Measurements from ENCODE around the gene FASTK.
A peak's percentile ranks its signal among the peaks of the same experiment; 100 is the strongest.

The FASTK gene

GRCh38 chr7:151063212-151063561 lies 17.4 kb downstream of the FASTK start:
- DNase-seq (ENCODE audit: low spot score): no peak

- no peak for DNase-seq (ENCODE audit: low spot score)
These were observed 18.0 kb downstream of the FASTK start for GRCh38 chr7:151062399-151063211.

GRCh38 chr7:151062111-151062398 lies 18.6 kb downstream of the FASTK start:
- no peak for DNase-seq (ENCODE audit: low spot score)

- DNase-seq (ENCODE audit: low spot score): no peak
These were observed 19.1 kb downstream of the FASTK start for GRCh38 chr7:151061213-151062110.

GRCh38 chr7:151060416-151061212 lies 20.0 kb downstream of the FASTK start:
- peak; percentile 61 for DNase-seq (ENCODE audit: low spot score)

GRCh38 chr7:151060113-151060415 lies 20.5 kb downstream of the FASTK start:
- DNase-seq (ENCODE audit: low spot score): no peak

- peak; percentile 89 for DNase-seq (ENCODE audit: low spot score)
These were observed 21.1 kb downstream of the FASTK start, which contains the start of gene SLC4A2 for GRCh38 chr7:151059367-151060112. Gene SLC4A2 (plus strand): TSS chr7:151059589. CDS start chr7:151061988, 2,399 bp downstream.

GRCh38 chr7:151058781-151059366 lies 21.7 kb downstream of the FASTK start:
- no peak for DNase-seq (ENCODE audit: low spot score)

GRCh38 chr7:151057989-151058780 lies 22.4 kb downstream of the FASTK start:
- DNase-seq (ENCODE audit: low spot score): peak; percentile 100

GRCh38 chr7:151057506-151057988 lies 23.1 kb downstream of the FASTK start, which contains the start of gene CDK5:
Gene CDK5 (minus strand): TSS chr7:151057897. CDS start chr7:151057848, 49 bp downstream.
- DNase-seq (ENCODE audit: low spot score): no peak

- DNase-seq (ENCODE audit: low spot score): no peak
These were observed 23.7 kb downstream of the FASTK start for GRCh38 chr7:151056666-151057505.

GRCh38 chr7:151056283-151056665 lies 24.3 kb downstream of the FASTK start:
- DNase-seq (ENCODE audit: low spot score): no peak

- no peak for DNase-seq (ENCODE audit: low spot score)
These were observed 26.9 kb downstream of the FASTK start for GRCh38 chr7:151053751-151054150.

- no peak for DNase-seq (ENCODE audit: low spot score)
These were observed 27.5 kb downstream of the FASTK start for GRCh38 chr7:151053096-151053495.

GRCh38 chr7:151051108-151051507 lies 29.5 kb downstream of the FASTK start:
- no peak for DNase-seq (ENCODE audit: low spot score)

- DNase-seq (ENCODE audit: low spot score): no peak
These were observed 31.6 kb downstream of the FASTK start for GRCh38 chr7:151048911-151049463.

GRCh38 chr7:151047976-151048815 lies 32.4 kb downstream of the FASTK start, which contains the start of gene ASIC3:
Gene ASIC3 (plus strand): TSS chr7:151048531. CDS start chr7:151048886, 355 bp downstream.
- DNase-seq (ENCODE audit: low spot score): no peak
